ENCODE measurements around the gene RAB19.
A peak's percentile ranks its signal among the peaks of the same experiment; 100 is the strongest.

The RAB19 gene

DNA sequence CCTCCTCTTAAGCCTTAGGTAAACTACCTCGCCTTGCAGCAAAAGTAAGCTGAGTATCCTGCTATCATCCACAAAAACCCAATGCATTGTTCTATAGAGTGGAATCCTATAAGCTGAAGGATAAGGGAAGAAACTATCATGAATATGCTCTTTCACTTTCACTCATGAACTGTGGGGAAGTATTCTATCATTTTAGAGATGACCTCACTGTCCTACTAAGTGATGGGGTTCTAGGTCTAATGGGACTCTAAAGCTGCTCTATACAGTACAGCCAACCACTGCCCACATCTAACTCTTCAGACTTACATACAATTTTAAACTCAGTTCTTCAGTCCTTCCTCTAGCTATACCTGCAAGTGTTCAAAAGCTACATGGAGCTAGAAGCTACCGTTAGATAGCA is 59.3 kb downstream of the RAB19 start:
- TF ChIP-seq, protein P1, sequence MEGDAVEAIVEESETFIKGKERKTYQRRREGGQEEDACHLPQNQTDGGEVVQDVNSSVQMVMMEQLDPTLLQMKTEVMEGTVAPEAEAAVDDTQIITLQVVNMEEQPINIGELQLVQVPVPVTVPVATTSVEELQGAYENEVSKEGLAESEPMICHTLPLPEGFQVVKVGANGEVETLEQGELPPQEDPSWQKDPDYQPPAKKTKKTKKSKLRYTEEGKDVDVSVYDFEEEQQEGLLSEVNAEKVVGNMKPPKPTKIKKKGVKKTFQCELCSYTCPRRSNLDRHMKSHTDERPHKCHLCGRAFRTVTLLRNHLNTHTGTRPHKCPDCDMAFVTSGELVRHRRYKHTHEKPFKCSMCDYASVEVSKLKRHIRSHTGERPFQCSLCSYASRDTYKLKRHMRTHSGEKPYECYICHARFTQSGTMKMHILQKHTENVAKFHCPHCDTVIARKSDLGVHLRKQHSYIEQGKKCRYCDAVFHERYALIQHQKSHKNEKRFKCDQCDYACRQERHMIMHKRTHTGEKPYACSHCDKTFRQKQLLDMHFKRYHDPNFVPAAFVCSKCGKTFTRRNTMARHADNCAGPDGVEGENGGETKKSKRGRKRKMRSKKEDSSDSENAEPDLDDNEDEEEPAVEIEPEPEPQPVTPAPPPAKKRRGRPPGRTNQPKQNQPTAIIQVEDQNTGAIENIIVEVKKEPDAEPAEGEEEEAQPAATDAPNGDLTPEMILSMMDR (conservative IDR thresholded peaks at IDR 0.05; ENCODE audit: low read depth, low read length), result no peak
- no peak for DNase-seq (ENCODE audit: low read depth)
- no peak overlapping the region for H3K4me3 ChIP-seq (ENCODE audit: low read length)

- TF ChIP-seq, protein P1 (conservative IDR thresholded peaks at IDR 0.05; ENCODE audit: low read depth, low read length), result peak; percentile 52
Measured at GRCh38 chr7:140475747-140476333, 72.0 kb downstream of the RAB19 start.

DNA sequence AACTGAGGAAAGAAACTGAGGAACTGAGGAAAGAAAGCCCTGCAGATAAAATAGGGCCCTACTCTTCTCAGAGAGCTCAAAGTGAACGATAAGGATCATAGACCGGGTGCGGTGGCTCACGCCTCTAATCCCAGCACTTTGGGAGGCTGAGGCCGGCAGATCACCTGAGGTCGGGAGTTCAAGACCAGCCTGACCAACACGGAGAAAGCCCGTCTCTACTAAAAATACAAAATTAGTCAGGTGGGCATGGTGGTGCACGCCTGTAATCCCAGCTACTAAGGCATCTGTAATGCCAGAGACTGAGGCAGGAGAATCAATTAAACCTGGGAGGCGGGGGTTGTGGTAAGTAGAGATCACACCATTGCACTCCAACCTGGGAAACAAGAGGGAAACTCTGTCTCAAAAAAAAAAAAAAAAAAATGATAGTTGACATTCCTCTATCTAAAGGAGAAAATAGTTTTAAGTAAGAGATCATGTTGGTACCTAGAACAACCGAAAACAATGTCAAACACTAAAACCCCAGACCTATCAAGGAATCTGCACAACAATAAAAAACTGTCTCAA is 72.9 kb downstream of the RAB19 start:
- DNase-seq (ENCODE audit: low read depth), result no peak
- TF ChIP-seq, protein P1 (conservative IDR thresholded peaks at IDR 0.05; ENCODE audit: low read depth, low read length), result no peak
- H3K4me3 ChIP-seq (ENCODE audit: low read length), result no peak overlapping the region

More at GRCh38 chr7:140475747-140476333, 72.0 kb downstream of the RAB19 start:
- no peak for DNase-seq (ENCODE audit: low read depth)
- H3K4me3 ChIP-seq (ENCODE audit: low read length), result no peak overlapping the region

All from retinal pigment epithelial cell (primary cell).